HG03064 (cell line): ENCODE measurements around the gene FRY.
"Not testable (repeated sequence)": the region's sequence is repeated elsewhere in the genome, so short reads cannot be mapped to it uniquely, and the experiment has no call there.

Source experiments
- ATAC-seq: cut with Tn5 transposase; IDR thresholded peaks from one replicate; pipeline ENCODE4 v1.9.1; 2021; ENCODE audit warnings: low read depth; ENCODE audit not compliant: unreplicated experiment

The FRY gene

DNA sequence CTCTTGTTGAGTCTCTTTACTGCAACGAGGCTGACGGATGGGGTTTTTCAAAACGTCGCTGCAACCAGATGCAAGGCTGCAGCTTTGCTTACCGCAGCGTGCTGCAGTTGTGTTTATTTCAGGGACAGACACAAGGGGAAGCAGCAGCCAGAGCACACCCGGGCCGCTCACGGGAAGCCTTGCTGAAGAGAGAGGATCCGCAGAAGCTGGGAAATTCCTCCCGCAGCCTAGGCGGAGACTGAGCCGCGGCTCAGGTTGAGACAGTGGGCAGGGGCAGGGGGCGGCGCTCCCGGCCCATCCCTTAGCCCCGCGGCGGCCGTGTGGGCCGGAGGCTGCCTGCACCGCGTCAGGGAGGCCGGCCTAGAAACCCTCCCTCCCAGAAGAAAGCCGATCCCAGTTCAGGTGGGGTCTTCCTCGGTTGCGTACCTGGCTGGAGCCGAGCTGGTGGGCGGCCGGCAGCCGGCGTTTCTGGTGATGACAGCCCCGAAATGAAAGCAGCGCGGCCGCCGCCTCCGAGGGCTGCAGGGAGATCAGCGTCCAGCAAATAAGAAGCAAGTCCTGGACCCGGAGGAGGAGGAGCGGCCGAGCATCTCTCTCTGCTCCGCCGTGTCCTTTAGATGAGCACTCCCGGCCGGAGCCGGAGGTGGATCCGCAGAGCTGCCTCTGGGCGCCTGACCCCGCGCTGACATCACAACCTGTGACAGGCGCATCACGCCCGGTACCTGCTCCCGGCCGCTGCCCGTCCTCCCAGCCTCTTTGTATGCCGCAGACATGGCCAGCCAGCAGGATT, at the start of gene FRY:
TSS of gene FRY (plus strand) at position 750 of the 790 bp plus-strand sequence. CDS start at position 772, 22 bp downstream.
- peak; percentile 78 for ATAC-seq

DNA sequence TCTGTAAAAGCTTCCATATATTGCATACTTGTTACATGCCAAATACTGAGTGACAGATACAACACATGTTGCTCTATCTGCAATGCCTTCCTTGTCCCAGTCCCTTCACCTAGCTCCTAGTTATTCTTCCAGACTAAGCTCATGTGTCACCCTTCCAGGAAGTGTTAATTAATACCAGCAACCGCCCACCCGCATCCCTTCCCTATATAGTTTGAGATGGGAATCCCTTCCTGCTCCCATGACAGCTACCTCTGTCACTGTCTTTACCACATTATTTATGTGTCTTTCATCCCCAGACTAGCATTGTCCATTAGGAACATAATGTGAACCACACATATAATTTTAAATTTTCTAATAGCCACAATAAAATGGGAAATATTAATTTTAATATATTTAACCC, 49.5 kb upstream of the FRY start:
- ATAC-seq = no peak

DNA sequence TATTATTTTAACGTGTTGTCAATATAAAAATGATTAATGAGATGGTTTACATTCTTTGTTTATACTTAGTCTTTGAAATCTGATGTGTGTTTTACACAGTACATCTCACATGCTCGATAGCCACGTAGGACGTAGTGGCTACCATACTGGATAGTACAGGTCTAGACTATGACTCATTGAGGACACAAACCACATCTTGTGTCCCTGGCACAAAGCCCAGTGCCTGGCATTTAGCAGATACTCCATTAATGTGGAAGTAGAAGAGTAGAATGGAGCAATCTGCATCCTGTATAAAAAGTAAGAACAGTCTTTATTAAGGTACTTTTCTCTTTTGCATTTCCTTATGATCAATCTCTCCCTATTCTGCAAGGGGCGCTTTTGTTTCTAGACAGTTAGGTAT, 49.0 kb upstream of the FRY start:
- no peak for ATAC-seq

DNA sequence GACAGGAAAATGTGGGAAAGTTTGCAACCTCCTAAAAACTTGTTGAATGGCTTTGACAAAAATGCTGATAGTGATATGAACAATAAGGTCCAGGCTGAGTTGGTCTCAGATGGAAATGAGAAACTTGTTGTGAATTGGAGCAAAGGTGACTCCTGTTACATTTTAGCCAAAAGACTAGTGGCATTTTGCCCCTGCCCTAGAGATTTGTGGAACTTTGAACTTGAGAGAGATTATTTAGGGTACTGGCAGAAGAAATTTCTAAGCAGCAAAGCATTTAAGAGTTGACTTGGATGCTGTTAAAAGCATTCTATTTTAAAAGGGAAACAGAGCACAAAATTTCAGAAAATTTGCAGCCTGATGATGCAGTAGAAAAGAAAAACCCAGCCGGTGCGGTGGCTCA, 47.9 kb upstream of the FRY start:
- ATAC-seq = not testable (repeated sequence)

DNA sequence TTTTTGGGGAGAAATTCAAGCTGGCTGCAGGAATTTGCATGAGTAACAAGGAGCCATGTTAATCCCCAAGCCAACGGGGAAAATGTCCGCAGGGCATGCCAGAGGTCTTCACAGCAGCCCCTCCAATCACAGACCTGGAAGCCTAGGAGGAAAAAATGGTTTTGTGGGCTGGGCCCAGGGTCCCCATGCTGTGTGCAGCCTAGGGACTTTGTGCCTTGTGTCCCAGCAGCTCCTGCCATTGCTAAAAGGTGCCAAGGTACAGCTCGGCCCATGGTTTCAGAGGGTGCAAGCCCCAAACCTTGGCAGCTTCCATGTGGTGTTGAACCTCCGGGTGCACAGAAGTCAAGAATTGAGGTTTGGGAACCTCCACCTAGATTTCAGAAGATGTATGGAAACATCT, 47.2 kb upstream of the FRY start:
- not testable (repeated sequence) for ATAC-seq

DNA sequence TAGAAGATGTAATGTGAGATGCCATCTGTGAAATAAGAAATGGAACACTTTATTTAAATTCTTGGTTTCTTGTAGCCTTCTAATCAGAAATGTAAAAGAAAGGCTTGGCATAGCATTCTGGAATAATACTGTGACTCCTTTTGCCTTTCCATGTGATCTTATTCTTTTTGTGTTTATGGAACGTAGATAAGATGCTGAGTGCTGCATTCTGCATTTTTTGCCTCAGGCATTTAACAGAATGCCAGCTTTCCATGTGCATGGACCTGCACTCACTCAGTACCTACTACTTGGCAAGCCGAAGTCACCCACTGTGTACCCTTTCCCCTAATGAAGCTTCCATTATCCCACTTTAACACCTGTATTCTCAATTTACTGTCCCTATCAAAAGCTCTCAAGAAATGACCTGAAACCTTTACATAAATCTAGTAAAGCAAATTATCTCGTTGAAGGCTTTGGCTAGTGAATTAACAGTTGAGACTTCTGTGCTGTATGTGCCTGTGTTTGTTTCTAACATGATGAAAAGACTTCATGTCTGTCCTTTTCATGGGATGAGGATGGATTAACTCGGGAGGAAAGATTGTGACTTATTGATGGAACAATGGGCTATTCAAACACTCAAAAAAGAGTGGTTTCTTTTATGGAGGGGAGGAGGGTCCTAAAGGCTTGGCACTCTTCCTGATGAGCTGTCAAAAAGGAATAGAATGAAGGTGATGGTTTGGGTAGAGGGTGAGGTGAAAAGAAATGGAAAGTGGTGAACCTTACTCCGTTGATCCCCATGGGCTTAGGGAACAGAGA, 44.7 kb upstream of the FRY start:
- no peak for ATAC-seq

DNA sequence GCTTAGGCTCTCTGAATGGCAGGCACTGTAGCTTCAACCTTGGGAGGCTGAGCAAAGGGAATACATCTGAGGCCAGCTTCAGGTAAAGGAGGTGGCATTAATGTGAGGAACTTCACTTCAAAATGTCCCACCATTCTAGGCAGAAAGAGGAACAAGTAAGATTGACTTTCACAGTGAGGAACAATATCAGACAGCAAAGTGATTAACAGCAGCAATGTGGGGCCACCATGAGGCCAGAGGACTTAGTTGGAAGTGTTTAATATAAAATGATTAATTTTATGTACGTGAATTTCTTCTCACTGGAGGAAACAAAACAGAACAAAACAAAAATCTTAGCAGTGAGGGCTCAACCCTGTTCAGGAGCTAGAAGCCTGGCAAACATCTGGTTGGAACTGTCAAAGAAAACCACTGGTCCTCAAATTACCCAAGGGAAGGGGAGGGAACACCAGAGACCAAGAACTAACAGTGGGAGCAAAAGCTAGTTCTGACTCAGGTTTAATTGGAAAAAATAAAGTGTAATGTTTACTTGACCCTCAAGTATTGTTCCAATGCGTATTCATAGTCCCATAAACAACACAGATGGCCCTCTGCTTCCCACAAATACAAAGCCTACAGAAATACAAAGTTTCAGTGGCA, 43.9 kb upstream of the FRY start:
- no peak for ATAC-seq

DNA sequence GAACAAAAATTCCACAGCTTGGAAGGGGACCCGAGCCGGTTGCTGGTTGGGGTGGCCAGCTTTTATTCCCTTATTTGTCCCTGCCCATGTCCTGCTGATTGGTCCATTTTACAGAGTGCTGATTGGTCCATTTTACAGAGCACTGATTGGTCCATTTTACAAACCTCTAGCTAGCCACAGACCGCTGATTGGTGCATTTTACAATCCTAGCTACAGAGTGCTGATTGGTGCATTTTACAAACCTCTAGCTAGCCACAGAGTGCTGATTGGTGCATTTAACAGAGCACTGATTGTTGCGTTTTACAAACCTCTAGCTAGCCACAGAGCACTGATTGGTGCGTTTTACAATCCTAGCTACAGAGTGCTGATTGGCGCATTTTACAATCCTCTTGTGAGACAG, 37.2 kb upstream of the FRY start:
- ATAC-seq = not testable (repeated sequence)

DNA sequence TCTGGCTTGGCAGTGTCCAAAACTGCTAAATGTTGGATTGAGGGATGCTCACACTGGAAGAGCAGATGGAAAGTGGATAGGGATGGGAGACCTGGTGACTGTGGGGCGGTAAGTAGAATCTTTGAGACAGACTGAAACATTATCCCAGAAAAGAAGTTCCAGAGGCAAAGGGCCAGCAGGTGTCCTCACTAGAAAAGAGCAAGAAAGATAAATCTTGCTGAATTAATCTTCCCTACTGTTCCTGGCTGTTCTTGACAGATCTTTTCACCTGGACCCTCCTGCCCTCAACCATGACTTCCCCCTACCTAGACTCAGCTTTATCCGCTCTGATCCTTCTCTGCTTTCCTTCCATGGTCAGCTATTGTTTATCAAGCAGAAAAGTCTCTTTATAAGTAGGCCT, 35.0 kb upstream of the FRY start:
- ATAC-seq = no peak

DNA sequence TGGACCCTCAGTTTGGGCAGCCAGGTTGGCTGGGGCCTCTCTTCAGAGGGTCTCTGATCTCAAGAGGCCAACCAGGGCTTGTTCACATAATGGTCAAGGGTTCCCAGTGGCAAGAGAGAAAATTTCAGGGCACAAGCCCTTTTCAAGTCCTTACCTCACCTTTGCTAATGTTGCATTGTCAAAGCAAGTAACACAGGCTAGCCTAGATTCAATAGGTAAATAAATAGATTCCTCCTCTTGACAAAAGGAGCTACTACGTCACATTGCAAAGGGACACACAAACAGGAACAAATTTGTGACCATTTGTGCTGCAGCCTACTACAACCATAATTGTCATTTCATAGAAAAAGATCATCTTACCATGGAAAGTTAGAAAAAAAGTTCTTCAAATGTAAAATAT, 33.9 kb upstream of the FRY start:
- ATAC-seq = no peak

DNA sequence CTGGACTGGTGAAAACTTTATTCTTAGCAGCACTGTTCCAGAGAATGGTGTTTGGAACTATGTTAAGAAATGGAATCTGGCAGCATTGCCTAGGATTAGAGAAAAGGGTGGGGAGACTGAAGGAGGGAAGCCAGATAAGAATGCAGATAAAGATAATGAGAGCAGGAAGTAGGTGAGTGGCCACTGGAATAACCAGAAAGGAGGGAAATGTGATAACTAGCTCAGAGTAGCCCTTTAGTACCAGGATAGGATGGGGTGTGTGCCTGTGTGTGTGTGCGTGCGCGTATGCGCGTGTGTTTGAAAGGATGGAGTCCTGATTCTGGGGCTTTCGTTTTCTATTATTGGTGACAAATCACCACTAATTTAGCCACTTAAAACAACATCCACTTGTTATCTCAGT, 33.4 kb upstream of the FRY start:
- no peak for ATAC-seq

DNA sequence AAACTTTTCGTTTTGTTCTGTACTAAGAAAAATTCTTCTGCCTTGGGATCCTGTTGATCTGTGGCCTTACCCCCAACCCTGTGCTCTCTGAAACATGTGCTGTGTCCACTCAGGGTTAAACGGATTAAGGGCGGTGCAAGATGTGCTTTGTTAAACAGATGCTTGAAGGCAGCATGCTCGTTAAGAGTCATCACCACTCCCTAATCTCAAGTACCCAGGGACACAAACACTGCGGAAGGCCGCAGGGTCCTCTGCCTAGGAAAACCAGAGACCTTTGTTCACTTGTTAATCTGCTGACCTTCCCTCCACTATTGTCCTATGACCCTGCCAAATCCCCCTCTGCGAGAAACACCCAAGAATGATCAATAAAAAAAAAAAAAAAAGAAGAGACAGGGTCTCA, 30.8 kb upstream of the FRY start:
- not testable (repeated sequence) for ATAC-seq

DNA sequence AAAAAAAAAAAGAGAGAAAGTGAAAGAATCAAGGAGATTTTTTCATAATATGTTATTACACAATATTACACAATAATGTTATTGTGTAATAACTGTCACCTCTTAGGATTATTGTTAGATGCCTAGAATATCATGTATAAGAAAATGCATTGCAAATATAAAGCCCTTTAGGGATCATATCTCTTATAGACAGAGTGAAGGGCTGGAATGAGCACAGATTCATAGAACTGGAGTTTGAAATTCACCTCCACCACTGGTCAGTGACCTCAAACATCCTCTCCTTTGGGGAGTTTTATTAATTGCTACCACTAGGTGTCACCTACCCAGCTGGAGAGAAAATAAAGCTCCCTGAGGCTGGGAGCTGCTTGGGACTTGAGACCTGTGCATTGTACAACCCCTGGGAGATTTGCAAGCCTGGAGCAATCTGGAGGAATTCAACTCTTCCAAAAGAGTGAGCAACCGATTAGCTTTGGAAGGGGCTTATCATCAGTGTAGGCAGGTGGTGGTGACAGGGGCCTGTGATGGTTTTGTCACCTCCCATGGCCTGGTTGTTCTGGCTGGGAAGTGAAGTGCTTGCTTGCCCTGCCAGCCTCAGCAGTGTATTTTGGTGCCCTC, 30.3 kb upstream of the FRY start:
- peak; percentile 78 for ATAC-seq

DNA sequence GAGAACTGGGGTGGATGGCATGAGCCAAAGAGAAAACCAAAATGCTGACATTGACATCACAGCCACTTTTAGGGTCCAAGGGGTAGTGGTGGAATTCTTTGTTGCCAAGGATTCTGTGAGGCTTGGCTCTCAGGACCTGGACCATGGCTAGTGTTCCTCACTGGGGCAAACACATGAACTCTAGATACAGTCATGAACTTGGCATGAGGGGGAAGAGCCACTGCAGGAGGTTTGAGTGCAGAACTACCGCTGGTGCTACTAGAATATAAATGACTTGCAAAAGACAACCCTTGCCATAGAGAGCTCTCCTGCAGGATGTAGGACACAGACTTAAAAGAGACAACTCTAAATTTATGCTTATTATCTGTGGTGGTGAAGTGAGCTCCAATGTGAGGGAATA, 29.8 kb upstream of the FRY start:
- no peak for ATAC-seq

DNA sequence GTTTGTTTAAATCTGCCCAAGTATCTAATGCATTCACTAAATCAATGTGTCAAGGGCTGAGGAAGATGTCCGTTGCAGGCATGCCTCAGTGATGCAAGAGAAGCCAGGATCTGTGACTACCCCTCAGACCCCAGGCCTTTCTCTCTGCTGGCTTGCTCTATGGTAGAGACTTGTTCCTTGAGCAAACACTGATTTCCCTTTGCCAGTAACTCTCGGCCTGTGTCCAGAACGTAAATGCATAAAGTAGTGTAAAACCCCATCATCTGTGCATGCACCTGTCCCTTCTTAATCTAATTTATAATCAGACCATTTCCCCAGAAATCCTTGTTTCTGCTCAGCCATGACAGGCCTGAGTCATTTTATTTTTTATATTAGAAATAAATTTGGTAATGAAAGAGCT, 28.7 kb upstream of the FRY start:
- no peak for ATAC-seq

DNA sequence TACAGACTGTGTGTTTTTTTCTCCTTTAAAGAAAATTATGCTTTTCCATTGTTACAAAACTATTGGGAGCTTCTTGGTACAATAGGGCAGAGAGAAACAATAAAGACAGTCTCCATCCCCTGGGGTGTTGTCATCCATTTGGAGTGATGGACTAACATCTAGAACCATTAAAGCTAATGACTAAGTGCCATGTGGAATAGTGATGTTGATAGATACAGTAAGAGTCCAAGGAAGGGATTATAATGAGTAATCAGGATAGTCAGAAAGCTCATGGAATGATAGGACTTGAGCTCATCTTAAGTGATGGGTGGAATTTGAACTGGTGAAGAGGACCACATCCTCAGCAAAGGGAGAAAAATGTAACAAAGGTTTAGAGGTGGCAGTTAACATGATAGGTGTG, 24.1 kb upstream of the FRY start:
- no peak for ATAC-seq

DNA sequence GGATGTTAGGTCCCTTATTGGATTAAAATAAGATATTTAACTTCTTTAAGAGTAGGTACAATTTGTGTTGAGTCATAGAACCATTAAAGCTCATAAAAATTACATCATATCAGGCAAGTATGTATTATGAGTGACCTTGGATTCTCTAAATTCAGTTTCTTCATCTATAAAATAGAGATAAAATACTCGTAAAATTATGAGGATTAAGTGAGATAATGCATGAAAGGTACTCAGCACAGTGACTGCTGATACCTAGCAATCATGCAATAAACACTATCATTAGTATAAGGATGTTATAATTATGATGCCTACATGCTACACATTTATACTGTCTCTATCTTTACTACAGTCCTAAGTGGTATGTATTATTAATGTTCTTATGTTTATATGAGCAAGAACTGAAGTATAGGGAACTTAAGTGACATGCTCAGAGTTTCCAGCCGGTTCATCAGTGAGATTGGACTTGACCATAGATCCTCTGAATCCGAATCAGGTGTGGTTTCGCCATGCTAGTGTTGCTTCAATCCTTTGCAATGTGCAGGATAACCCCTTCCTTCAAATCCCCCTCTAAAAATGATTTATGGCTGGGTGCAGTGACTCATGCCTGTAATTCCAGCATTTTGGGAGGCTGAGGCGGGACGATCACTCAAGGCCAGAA, 22.9 kb upstream of the FRY start:
- ATAC-seq = no peak

DNA sequence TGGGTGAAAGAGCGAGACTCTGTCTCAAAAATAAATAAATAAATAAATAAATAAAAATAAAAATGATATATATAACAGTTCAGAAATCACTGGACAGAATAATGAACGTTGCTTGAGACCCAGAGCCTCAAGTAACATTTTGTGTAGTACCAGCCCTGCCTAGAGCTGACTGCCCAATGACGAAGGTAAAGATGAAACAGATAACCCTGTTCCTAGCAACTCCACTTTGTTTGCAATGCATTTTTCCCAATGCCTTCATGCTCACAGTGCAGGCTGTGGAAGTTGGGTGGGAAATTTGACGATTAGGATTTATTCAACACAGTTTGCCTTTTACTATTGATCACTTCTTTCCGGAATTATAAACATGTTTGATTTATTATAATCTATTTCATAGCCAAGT, 22.2 kb upstream of the FRY start:
- no peak for ATAC-seq

DNA sequence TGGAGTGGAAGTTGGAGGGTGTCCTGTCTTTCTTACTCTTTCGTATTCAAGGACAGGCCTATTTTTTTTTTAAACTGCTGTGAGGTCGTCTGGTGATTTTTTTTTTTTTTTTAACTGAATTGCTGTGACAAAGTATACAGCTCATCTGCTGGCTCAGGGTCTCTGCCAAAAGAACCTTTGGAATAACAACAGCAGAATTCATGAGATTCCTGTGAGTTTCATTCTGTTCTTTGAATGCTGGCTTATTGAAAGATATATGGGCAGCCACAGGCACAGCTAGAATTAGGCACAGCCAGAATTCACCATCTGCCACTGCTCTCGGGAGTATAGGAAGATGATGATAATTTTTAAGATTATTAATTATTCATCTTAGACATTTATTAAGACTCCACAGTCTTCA, 21.4 kb upstream of the FRY start:
- ATAC-seq = no peak

DNA sequence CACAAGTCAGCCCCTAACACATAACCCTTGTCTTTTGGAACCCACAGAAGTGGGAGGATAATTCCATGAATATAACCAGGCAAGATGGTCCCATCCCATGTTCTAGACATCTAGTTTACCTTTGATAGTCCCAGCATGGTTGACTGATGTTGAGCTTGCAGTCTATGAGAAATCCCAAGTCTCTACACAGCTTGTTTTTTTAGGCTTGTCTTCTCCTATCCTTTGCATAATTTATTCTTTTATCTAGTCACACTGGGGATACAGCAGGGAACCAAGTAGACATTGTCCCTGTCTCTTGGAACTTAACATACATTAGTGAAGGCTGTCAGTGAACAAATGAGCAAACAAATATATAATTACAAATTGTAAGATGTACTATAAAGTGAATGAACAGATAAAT, 19.6 kb upstream of the FRY start:
- no peak for ATAC-seq

DNA sequence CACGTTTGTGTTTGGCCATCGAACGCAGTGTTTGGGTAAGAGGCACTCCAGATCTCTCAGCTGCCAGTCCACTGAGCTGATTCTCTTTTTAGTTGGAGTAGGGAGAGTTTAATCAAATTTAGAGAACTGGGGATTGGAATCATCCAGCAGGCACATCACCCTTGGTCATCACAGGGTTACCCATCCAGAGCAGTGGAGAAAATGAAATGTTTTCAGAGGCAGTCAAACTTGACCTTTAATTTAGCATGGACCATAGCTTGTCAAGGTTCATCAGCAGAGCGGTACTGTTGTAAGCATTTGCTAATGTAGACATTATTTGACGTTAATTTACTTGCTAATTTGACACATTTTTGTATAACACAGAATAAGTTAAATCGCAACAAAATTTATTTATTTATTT, 18.4 kb upstream of the FRY start:
- ATAC-seq = no peak
